SK-N-SH treated with all-trans-retinoic acid at 6 μM for 48 hours (cell line): ENCODE results near the gene SLC25A41.
A peak's percentile ranks its signal among the peaks of the same experiment; 100 is the strongest.

Source experiments
- ATAC-seq: fragments of 200-7000 bp; cut with Tn5 transposase; 3 replicates; pipeline ENCODE4 v1.9.1; 2020; ENCODE audit warnings: mild to moderate bottlenecking, moderate library complexity
- ARNTL ChIP-seq: fragments of 450-650 bp; formaldehyde crosslinking; IDR thresholded peaks from 2 replicates; pipeline ENCODE4 v1.5.0; 2020; ENCODE audit warnings: low read depth, mild to moderate bottlenecking, moderate library complexity, borderline replicate concordance
- BACH2 ChIP-seq: fragments of 250-450 bp; sonication (Bioruptor Pico); IDR thresholded peaks from 2 replicates; pipeline ENCODE4 v1.9.0; 2021; ENCODE audit warnings: mild to moderate bottlenecking, borderline replicate concordance
- CSDC2 ChIP-seq: fragments of 250-450 bp; sonication (Bioruptor Pico); IDR thresholded peaks from 2 replicates; pipeline ENCODE4 v1.5.0; 2020; ENCODE audit warnings: mild to moderate bottlenecking, moderate library complexity
- ESRRG ChIP-seq: fragments of 250-450 bp; sonication (Bioruptor Pico); IDR thresholded peaks from 2 replicates; pipeline ENCODE4 v1.6.1; 2021; ENCODE audit warnings: mild to moderate bottlenecking
- GLIS3 ChIP-seq: fragments of 250-450 bp; sonication (Bioruptor Pico); IDR thresholded peaks from 2 replicates; pipeline ENCODE4 v1.5.0; 2020; ENCODE audit warnings: mild to moderate bottlenecking, moderate library complexity
- ISL1 ChIP-seq: fragments of 250-450 bp; sonication (Bioruptor Pico); IDR thresholded peaks from 2 replicates; pipeline ENCODE4 v2.1.2; 2022; ENCODE audit warnings: mild to moderate bottlenecking, moderate library complexity
- OSR1 ChIP-seq: fragments of 250-450 bp; sonication (Bioruptor Pico); IDR thresholded peaks from 2 replicates; pipeline ENCODE4 v1.8.0; 2022; ENCODE audit warnings: moderate library complexity, mild to moderate bottlenecking, inconsistent platforms
- PPARA ChIP-seq: fragments of 250-450 bp; sonication (Bioruptor Pico); IDR thresholded peaks from 2 replicates; pipeline ENCODE4 v1.5.0; 2020; ENCODE audit warnings: mild to moderate bottlenecking, borderline replicate concordance
- RARB ChIP-seq: fragments of 250-450 bp; sonication (Bioruptor Pico); IDR thresholded peaks from 2 replicates; pipeline ENCODE4 v1.8.0; 2021; ENCODE audit warnings: mild to moderate bottlenecking, moderate library complexity
- SNAI2 ChIP-seq: fragments of 250-450 bp; sonication (Bioruptor Pico); IDR thresholded peaks from 2 replicates; pipeline ENCODE4 v1.5.0; 2020; ENCODE audit warnings: mild to moderate bottlenecking, moderate library complexity
- TCF4 ChIP-seq: fragments of 250-450 bp; sonication (Bioruptor Pico); IDR thresholded peaks from 2 replicates; pipeline ENCODE4 v1.8.0; 2021; ENCODE audit warnings: mild to moderate bottlenecking, moderate library complexity, borderline replicate concordance
- TOX ChIP-seq: fragments of 250-450 bp; sonication (Bioruptor Pico); IDR thresholded peaks from 2 replicates; pipeline ENCODE4 v1.8.0; 2021; ENCODE audit warnings: mild to moderate bottlenecking, moderate library complexity, borderline replicate concordance
- ZC3H10 ChIP-seq: fragments of 250-450 bp; sonication (Bioruptor Pico); IDR thresholded peaks from 2 replicates; pipeline ENCODE4 v1.5.1; 2021; ENCODE audit warnings: mild to moderate bottlenecking, moderate library complexity
- ZFP3 ChIP-seq: fragments of 250-450 bp; sonication (Bioruptor Pico); IDR thresholded peaks from 2 replicates; pipeline ENCODE4 v1.5.0; 2020; ENCODE audit warnings: mild to moderate bottlenecking, moderate library complexity
- ZFP30 ChIP-seq: fragments of 450-650 bp; formaldehyde crosslinking; IDR thresholded peaks from 2 replicates; pipeline ENCODE4 v1.5.0; 2022; ENCODE audit warnings: mild to moderate bottlenecking, moderate library complexity
- ZNF565 ChIP-seq: fragments of 450-650 bp; formaldehyde crosslinking; conservative IDR thresholded peaks from 2 replicates; pipeline ENCODE4 v1.5.0; 2020; ENCODE audit warnings: low read depth, mild to moderate bottlenecking, moderate library complexity
- ZNF70 ChIP-seq: fragments of 450-650 bp; formaldehyde crosslinking; IDR thresholded peaks from 2 replicates; pipeline ENCODE4 v1.5.0; 2020; ENCODE audit warnings: mild to moderate bottlenecking, moderate library complexity
- ZNF8 ChIP-seq: fragments of 450-650 bp; formaldehyde crosslinking; IDR thresholded peaks from 2 replicates; pipeline ENCODE4 v1.5.0; 2020; ENCODE audit warnings: mild to moderate bottlenecking, moderate library complexity
- TF ChIP-seq, protein P1 (sequence below): fragments of 250-450 bp; sonication (Bioruptor Pico); IDR thresholded peaks from 2 replicates; pipeline ENCODE4 v1.5.0; 2020; ENCODE audit warnings: mild to moderate bottlenecking, moderate library complexity
- TF ChIP-seq, protein P2 (sequence below): fragments of 250-450 bp; sonication (Bioruptor Pico); IDR thresholded peaks from 2 replicates; pipeline ENCODE4 v1.8.0; 2020; ENCODE audit warnings: mild to moderate bottlenecking, moderate library complexity, borderline replicate concordance
- TF ChIP-seq, protein P3 (sequence below): fragments of 250-450 bp; sonication (Bioruptor Pico); IDR thresholded peaks from 2 replicates; pipeline ENCODE4 v1.8.0; 2021; ENCODE audit warnings: low read depth, mild to moderate bottlenecking, moderate library complexity, borderline replicate concordance
- TF ChIP-seq, protein P4 (sequence below): fragments of 250-450 bp; sonication (Bioruptor Pico); IDR thresholded peaks from 2 replicates; pipeline ENCODE4 v1.5.1; 2020; ENCODE audit warnings: low read depth, mild to moderate bottlenecking, moderate library complexity
- TF ChIP-seq, protein P5 (sequence below): fragments of 250-450 bp; sonication (Bioruptor Pico); IDR thresholded peaks from 2 replicates; pipeline ENCODE4 v1.5.1; 2021; ENCODE audit warnings: mild to moderate bottlenecking, moderate library complexity

Gene SLC25A41

DNA sequence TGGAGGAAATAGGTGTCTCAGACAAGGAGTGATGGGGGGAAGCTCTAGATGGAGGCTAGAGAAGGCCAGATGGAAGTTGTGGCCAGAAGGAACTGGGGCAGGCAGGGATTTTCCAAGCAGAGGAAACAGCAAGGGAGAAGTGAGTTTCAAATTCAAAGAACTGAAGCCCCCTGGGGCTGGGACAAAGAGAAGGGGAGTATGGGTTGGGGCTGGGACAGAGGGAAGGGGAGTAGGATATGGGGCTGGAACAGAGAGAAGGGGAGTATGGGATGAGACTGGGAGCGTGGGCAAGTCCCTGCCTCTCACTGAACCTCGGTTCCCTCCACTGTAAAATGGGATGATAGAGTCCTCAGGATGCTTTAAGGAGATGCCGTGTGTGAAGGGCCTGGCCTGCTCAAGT is 38.7 kb downstream of the SLC25A41 start (continued):
- TF ChIP-seq, protein P1, sequence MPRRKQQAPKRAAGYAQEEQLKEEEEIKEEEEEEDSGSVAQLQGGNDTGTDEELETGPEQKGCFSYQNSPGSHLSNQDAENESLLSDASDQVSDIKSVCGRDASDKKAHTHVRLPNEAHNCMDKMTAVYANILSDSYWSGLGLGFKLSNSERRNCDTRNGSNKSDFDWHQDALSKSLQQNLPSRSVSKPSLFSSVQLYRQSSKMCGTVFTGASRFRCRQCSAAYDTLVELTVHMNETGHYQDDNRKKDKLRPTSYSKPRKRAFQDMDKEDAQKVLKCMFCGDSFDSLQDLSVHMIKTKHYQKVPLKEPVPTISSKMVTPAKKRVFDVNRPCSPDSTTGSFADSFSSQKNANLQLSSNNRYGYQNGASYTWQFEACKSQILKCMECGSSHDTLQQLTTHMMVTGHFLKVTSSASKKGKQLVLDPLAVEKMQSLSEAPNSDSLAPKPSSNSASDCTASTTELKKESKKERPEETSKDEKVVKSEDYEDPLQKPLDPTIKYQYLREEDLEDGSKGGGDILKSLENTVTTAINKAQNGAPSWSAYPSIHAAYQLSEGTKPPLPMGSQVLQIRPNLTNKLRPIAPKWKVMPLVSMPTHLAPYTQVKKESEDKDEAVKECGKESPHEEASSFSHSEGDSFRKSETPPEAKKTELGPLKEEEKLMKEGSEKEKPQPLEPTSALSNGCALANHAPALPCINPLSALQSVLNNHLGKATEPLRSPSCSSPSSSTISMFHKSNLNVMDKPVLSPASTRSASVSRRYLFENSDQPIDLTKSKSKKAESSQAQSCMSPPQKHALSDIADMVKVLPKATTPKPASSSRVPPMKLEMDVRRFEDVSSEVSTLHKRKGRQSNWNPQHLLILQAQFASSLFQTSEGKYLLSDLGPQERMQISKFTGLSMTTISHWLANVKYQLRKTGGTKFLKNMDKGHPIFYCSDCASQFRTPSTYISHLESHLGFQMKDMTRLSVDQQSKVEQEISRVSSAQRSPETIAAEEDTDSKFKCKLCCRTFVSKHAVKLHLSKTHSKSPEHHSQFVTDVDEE (CRISPR knock-in tag): no peak
- TF ChIP-seq, all 23 proteins: peak for 0

DNA sequence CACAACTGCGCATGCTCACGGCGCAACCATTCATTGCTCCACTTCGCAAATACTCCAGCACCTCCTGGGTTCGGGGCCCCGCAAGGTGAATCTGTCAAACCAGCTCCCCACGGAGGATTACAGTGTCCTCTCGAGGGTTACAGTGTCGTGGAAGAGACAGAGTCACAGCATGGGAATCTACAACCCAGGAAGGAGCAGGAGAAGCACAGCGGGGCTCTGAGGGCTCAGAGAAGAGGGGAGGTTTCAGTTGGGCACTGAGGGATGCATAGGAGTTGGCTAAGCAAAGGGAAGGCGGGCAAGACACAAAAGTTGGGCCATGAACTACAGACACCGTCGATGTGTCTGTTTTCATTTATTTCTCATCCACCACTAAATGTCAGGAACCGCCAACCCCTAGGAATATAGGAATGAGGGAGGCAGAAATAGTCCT is 39.6 kb downstream of the SLC25A41 start:
- ATAC-seq: no peak
- no peak for TF ChIP-seq CSDC2 (CRISPR knock-in tag)
- peak; percentile 100 for TF ChIP-seq ZFP3 (CRISPR knock-in tag)
- TF ChIP-seq SNAI2 (CRISPR knock-in tag): no peak

DNA sequence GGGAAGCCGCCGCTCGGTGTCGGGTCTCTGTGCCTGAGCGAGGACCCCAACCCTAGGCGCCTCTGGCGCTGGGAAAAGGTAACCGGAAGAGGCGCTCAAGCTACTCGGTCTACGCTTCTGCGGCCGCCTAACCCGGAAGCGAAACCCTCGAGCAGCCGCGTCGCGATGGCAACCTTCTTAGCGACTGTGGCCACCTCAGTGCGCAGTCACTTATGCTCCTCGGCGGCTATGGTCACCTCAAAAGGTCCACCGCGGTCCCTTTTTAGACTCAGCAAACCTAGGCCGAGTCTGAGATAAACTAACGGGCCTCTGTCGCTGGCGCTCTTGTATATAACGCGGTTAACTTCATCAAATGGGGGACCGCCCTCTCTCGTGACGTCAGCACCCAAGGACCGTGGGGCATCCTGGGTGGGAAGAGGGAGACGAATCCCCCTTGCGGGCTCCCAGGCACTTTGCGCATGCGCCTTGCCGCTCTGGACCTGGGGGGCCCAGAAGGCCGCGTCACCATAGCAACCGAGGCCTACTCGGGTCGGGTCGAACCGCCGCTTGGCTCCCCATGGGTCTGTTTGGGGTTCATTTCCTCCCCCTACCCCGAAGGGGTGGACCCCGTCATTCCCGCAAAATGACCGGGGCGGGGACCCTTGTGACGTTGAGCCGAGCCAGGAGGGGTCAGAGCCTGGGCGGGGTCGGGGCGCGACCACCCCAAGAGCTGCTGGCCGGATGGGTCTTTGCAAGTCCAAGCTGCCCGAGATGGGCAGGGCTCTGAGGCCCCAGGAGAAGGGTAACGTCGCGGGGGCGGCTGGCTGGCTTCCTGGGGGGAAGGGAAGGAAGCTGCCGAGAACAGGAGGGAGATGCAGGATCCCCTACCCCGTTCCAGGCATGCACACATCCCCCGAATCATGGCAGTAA is 40.2 kb downstream of the SLC25A41 start, which contains the start of gene GTF2F1:
Gene GTF2F1, minus strand, starts transcription at position 91 of the 909 bp plus-strand sequence. CDS start 169 bp downstream, outside the sequence.
- ATAC-seq: peak; percentile 92
- TF ChIP-seq ISL1 (CRISPR knock-in tag): no peak
- TF ChIP-seq GLIS3 (CRISPR knock-in tag): no peak
- no peak for TF ChIP-seq ZFP30 (CRISPR knock-in tag)
- TF ChIP-seq ARNTL (CRISPR knock-in tag): no peak
- no peak for TF ChIP-seq PPARA (CRISPR knock-in tag)
- no peak for TF ChIP-seq OSR1 (CRISPR knock-in tag)
- TF ChIP-seq, protein P1 (CRISPR knock-in tag): 0 out of 2 replicates have a peak, but pooled peaks have one; percentile 11
- TF ChIP-seq, protein P2, sequence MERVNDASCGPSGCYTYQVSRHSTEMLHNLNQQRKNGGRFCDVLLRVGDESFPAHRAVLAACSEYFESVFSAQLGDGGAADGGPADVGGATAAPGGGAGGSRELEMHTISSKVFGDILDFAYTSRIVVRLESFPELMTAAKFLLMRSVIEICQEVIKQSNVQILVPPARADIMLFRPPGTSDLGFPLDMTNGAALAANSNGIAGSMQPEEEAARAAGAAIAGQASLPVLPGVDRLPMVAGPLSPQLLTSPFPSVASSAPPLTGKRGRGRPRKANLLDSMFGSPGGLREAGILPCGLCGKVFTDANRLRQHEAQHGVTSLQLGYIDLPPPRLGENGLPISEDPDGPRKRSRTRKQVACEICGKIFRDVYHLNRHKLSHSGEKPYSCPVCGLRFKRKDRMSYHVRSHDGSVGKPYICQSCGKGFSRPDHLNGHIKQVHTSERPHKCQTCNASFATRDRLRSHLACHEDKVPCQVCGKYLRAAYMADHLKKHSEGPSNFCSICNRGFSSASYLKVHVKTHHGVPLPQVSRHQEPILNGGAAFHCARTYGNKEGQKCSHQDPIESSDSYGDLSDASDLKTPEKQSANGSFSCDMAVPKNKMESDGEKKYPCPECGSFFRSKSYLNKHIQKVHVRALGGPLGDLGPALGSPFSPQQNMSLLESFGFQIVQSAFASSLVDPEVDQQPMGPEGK (CRISPR knock-in tag): peak; percentile 96
- no peak for TF ChIP-seq ZNF565 (CRISPR knock-in tag)
- TF ChIP-seq, protein P3, sequence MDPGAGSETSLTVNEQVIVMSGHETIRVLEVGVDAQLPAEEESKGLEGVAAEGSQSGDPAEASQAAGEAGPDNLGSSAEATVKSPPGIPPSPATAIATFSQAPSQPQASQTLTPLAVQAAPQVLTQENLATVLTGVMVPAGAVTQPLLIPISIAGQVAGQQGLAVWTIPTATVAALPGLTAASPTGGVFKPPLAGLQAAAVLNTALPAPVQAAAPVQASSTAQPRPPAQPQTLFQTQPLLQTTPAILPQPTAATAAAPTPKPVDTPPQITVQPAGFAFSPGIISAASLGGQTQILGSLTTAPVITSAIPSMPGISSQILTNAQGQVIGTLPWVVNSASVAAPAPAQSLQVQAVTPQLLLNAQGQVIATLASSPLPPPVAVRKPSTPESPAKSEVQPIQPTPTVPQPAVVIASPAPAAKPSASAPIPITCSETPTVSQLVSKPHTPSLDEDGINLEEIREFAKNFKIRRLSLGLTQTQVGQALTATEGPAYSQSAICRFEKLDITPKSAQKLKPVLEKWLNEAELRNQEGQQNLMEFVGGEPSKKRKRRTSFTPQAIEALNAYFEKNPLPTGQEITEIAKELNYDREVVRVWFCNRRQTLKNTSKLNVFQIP: no peak
- TF ChIP-seq, protein P4, sequence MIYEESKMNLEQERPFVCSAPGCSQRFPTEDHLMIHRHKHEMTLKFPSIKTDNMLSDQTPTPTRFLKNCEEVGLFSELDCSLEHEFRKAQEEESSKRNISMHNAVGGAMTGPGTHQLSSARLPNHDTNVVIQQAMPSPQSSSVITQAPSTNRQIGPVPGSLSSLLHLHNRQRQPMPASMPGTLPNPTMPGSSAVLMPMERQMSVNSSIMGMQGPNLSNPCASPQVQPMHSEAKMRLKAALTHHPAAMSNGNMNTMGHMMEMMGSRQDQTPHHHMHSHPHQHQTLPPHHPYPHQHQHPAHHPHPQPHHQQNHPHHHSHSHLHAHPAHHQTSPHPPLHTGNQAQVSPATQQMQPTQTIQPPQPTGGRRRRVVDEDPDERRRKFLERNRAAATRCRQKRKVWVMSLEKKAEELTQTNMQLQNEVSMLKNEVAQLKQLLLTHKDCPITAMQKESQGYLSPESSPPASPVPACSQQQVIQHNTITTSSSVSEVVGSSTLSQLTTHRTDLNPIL (CRISPR knock-in tag): no peak
- TF ChIP-seq BACH2 (CRISPR knock-in tag): no peak
- no peak for TF ChIP-seq SNAI2 (CRISPR knock-in tag)
- no peak for TF ChIP-seq TOX
- no peak for TF ChIP-seq RARB (CRISPR knock-in tag)
- no peak for TF ChIP-seq ZC3H10 (CRISPR knock-in tag)
- no peak for TF ChIP-seq CSDC2 (CRISPR knock-in tag)
- TF ChIP-seq ESRRG (CRISPR knock-in tag): no peak
- TF ChIP-seq ZNF8 (CRISPR knock-in tag): no peak
- TF ChIP-seq, protein P5, sequence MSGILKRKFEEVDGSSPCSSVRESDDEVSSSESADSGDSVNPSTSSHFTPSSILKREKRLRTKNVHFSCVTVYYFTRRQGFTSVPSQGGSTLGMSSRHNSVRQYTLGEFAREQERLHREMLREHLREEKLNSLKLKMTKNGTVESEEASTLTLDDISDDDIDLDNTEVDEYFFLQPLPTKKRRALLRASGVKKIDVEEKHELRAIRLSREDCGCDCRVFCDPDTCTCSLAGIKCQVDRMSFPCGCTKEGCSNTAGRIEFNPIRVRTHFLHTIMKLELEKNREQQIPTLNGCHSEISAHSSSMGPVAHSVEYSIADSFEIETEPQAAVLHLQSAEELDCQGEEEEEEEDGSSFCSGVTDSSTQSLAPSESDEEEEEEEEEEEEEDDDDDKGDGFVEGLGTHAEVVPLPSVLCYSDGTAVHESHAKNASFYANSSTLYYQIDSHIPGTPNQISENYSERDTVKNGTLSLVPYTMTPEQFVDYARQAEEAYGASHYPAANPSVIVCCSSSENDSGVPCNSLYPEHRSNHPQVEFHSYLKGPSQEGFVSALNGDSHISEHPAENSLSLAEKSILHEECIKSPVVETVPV (CRISPR knock-in tag): 0 out of 2 replicates have a peak, but pooled peaks have one; percentile 7
- TF ChIP-seq TCF4: no peak
- TF ChIP-seq ZFP3 (CRISPR knock-in tag): no peak
- no peak for TF ChIP-seq ZNF70 (CRISPR knock-in tag)
